CD4-positive, alpha-beta memory T cell (primary cell): Measurements from ENCODE around the gene SLC9C2. TPM values are rescaled to one million over a fixed set of nuclear protein-coding genes. Genes with fewer than 3 reads are reported as not detected.
"Not testable (repeated sequence)": the region's sequence is repeated elsewhere in the genome, so short reads cannot be mapped to it uniquely, and the experiment has no call there.

Source experiments
- CTCF ChIA-PET: fragments of 350-600 bp; sonication (Branson Sonifier 250); formaldehyde crosslinking; loops from one replicate; lab custom pipeline; 2021; ENCODE audit warnings: inconsistent platforms; ENCODE audit not compliant: partially characterized antibody; lab: Charles Lee
- POLR2A ChIA-PET: fragments of 350-600 bp; sonication (Branson Sonifier 250); formaldehyde crosslinking; loops from one replicate; lab custom pipeline; 2021; ENCODE audit not compliant: partially characterized antibody; lab: Charles Lee
- DNase-seq, 5 donors: peaks; one replicate each; pipeline versions ENCODE4 v3.0.0 to v3.0.0-alpha.2; 2020 to 2022; ENCODE audit warnings: mixed read lengths in 1 of 5
- H3K27ac ChIP-seq: one replicate; pipeline ENCODE4 v1.7.0; 2013; ENCODE audit warnings: low read depth, low read length
- H3K27me3 ChIP-seq: 2 replicates; pipeline ENCODE4 v1.7.0; 2013; ENCODE audit warnings: mild to moderate bottlenecking, low read length, moderate library complexity; ENCODE audit not compliant: insufficient read depth
- H3K36me3 ChIP-seq: 2 replicates; pipeline ENCODE4 v1.7.0; 2013; ENCODE audit warnings: mild to moderate bottlenecking, low read length, moderate library complexity; ENCODE audit not compliant: insufficient read depth
- H3K4me1 ChIP-seq: 2 replicates; pipeline ENCODE4 v1.7.0; 2013; ENCODE audit warnings: mild to moderate bottlenecking, low read length, moderate library complexity; ENCODE audit not compliant: insufficient read depth
- H3K4me3 ChIP-seq, 2 donors: one replicate each; pipeline ENCODE4 v1.7.0; 2013; ENCODE audit warnings: low read length in 2 of 2, mild to moderate bottlenecking in 1 of 2
- H3K9me3 ChIP-seq, 2 donors: one replicate each; pipeline ENCODE4 v1.7.0; 2013; ENCODE audit warnings: low read length in 2 of 2, control low read depth in 1 of 2; ENCODE audit not compliant: control insufficient read depth in 1 of 2
- H3K27ac Mint-ChIP-seq, 7 donors: one replicate each; pipeline ENCODE4 v1.8.0; 2020 to 2021; ENCODE audit warnings: mixed read lengths in 7 of 7, mild to moderate bottlenecking in 6 of 7, inconsistent platforms in 3 of 7, moderate library complexity in 3 of 7
- H3K27me3 Mint-ChIP-seq, 2 donors: one replicate each; pipeline ENCODE4 v1.8.0; 2020 to 2021; ENCODE audit warnings: mixed read lengths in 2 of 2
- H3K36me3 Mint-ChIP-seq, 2 donors: one replicate each; pipeline ENCODE4 v1.8.0; 2020 to 2021; ENCODE audit warnings: mixed read lengths in 2 of 2, inconsistent platforms in 1 of 2, mild to moderate bottlenecking in 1 of 2
- H3K4me1 Mint-ChIP-seq, 4 donors: one replicate each; pipeline ENCODE4 v1.8.0; 2020 to 2021; ENCODE audit warnings: mixed read lengths in 4 of 4, mild to moderate bottlenecking in 1 of 4
- H3K4me3 Mint-ChIP-seq, 8 donors: one replicate each; pipeline ENCODE4 v1.8.0; 2020 to 2021; ENCODE audit warnings: mixed read lengths in 8 of 8, mild to moderate bottlenecking in 7 of 8, moderate library complexity in 6 of 8, inconsistent platforms in 3 of 8
- H3K9me3 Mint-ChIP-seq, 8 donors: one replicate each; pipeline ENCODE4 v1.8.0; 2020 to 2021; ENCODE audit warnings: mixed read lengths in 8 of 8, mild to moderate bottlenecking in 5 of 8, inconsistent platforms in 3 of 8, moderate library complexity in 1 of 8
- intact Hi-C: fragments of 100-400 bp; cut with micrococcal nuclease; formaldehyde crosslinking; loops from one replicate; pipeline ENCODE4 v1.15.1; 2023
- polyA plus RNA-seq, 2 donors: library from polyadenylated mRNA; unstranded; fragments of 300-500 nt; fragmentation: Illumina TruSeq; gene quantifications; one replicate each; pipeline ENCODE4 v1.2.3, GENCODE V29; 2021
- total RNA-seq, 2 experiments: library from RNA; stranded (reverse); gene quantifications; one replicate each; pipeline ENCODE4 v1.2.3, GENCODE V29; 2021

SLC9C2 gene
- total and polyA plus RNA-seq, 4 experiments from 2014 or later, result not detected

DNA sequence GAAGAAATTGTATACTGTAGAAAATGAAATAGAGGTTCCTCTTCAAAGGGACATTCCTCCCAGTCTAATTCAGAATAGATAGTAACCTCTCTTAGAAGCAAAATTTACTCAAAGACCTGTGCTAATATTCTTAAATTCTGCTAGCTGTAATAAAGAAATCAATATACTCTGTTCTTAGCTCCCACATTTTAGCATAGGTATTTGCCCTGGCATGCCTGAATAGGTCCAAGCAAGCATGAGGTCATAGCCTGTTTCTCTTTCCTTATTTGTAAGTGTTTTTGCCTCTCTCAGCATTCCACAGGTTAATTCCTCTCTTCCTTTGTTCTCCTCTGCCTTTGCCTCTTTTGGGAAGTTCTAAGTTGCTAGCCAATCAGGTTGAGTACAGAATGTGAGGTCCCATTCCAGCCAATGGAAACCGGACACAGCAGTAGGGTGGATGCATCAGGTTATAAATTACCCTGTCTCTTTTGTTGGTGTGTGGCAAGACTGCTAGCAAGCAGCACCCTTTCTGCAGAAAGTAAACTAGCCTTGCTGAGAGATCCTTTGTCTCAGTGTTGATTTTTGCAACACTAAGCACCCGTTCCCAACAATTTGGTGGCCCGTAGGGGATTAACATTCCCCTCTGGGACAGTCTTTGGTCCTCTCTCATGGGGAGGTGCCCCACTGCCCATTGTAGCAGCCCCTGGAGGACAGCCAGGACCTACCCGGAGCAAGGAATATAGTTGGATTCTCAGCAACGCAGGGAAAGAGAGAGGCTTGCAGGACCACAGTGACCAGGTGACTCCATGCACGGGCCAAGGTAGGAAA is 34.6 kb upstream of the SLC9C2 start:
- H3K4me3 Mint-ChIP-seq, H3K36me3 ChIP-seq, H3K4me1 Mint-ChIP-seq, H3K4me1 ChIP-seq, DNase-seq, POLR2A ChIA-PET, CTCF ChIA-PET, H3K27me3 ChIP-seq, H3K9me3 Mint-ChIP-seq, H3K9me3 ChIP-seq, H3K36me3 Mint-ChIP-seq, H3K27ac ChIP-seq, intact Hi-C loops, H3K4me3 ChIP-seq, H3K27me3 Mint-ChIP-seq: not testable (repeated sequence)
- H3K27ac Mint-ChIP-seq, result peak overlapping the region in 1 of 7 donors; percentile 25

DNA sequence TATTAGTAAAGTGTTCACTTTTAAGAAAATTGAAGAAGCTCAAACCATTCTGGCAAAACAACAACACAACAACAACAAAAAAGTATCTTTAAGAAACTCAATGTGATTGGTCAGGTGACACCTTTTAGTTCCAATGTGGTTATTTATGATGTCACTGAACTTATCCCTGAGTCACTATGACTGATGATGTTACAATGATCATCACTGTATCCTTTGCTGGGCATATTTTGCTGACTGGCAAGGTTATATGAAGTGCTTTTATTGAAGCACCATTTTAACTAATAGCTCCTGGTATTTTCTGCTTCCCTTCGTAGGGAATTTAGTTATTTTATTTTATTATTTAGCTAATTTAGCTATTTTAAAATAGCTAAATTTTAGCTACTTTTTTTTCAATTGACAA is 32.2 kb upstream of the SLC9C2 start, which contains the start of gene TEX50:
TEX50 (plus strand) TSS at position 223 of the 400 bp plus-strand sequence. CDS start 184 bp downstream, outside the sequence.
- Mint-ChIP-seq H3K4me3 (no peak within 1 kb of the TSS), H3K4me1 (no peaks in the 10 kb centered on the region), H3K9me3 (peaks cover 0 to 8% (median 6%) of the 10 kb centered on the region in 8 donors), H3K27me3 (peaks cover 0 to 1% of the 10 kb centered on the region in 2 donors), H3K36me3 (no peaks in the 10 kb centered on the region), H3K27ac (no peak within 1 kb of the TSS)
- Histone ChIP-seq H3K27ac (no peak within 1 kb of the TSS), H3K27me3 (no peaks in the 10 kb centered on the region), H3K9me3 (no peaks in the 10 kb centered on the region), H3K4me3 (no peak within 1 kb of the TSS), H3K4me1 (no peaks in the 10 kb centered on the region), H3K36me3 (no peaks in the 10 kb centered on the region)
- POLR2A ChIA-PET, result no interaction called here
- DNase-seq, result no peak
- CTCF ChIA-PET, result no interaction called here
- intact Hi-C loops, result no loop called here

DNA sequence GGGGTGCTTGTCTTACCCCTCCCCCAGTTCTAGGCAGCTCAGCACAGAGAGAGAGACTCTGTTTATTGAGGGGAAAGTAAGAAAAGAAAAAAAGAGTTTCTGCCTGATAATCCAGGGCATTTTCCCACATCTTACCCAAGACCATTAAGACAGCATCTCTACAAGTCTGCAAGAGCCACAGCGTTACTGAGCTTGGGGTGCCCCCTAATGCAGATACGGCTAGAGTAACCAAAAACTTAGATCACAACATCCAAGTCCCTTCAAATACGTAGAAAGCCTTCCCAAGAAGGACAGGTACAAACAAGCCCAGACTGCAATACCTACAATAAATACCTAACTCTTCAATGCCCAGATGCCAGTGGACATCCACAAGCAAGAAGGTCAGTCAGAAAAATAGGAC is 26.0 kb upstream of the SLC9C2 start:
- intact Hi-C loops, result loop anchor here (2.0 kb wide), 1 partner anchor 198 kb away; no protein-coding TSS in a partner anchor
- no peak for DNase-seq
- H3K4me1 ChIP-seq, result no peaks in the 10 kb centered on the region
- H3K27me3 ChIP-seq, result no peaks in the 10 kb centered on the region
- ChIA-PET POLR2A (no interaction called here), CTCF (no interaction called here)
- H3K4me3 Mint-ChIP-seq, result no peak overlapping the region
- H3K27ac ChIP-seq, result no peak overlapping the region
- H3K36me3 Mint-ChIP-seq, result no peaks in the 10 kb centered on the region
- H3K9me3 ChIP-seq, result no peaks in the 10 kb centered on the region
- no peaks in the 10 kb centered on the region for H3K4me1 Mint-ChIP-seq
- no peak overlapping the region for H3K27ac Mint-ChIP-seq
- H3K4me3 ChIP-seq, result no peak overlapping the region
- H3K9me3 Mint-ChIP-seq, result peaks cover 0 to 3% (median 0%) of the 10 kb centered on the region in 8 donors
- peaks cover 0 to 5% of the 10 kb centered on the region in 2 donors for H3K27me3 Mint-ChIP-seq
- no peaks in the 10 kb centered on the region for H3K36me3 ChIP-seq

DNA sequence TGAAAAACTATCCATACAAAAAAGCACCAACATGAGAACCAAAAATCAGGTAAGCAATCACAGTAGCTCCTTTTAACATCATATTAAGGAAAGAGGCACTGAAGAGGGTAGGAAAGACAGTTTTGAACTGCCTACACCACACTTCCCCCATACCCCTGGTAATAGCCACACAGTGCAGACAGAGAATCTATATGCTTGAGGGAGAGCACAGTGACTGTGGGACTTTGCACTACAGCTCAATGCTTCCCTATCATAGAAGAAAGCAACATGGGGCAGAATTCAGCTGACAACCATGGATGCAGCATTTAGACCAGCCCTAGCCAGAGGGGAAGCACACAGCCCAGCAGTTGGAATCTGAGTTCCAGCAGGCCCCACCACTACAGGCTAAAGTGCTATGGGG is 24.4 kb upstream of the SLC9C2 start:
- H3K4me1 Mint-ChIP-seq, result no peaks in the 10 kb centered on the region
- no peak overlapping the region for H3K27ac Mint-ChIP-seq
- no peak overlapping the region for H3K4me3 Mint-ChIP-seq
- DNase-seq, result no peak
- no peak overlapping the region for H3K4me3 ChIP-seq
- no peaks in the 10 kb centered on the region for H3K27me3 ChIP-seq
- POLR2A ChIA-PET, result no interaction called here
- CTCF ChIA-PET, result no interaction called here
- H3K36me3 ChIP-seq, result no peaks in the 10 kb centered on the region
- peaks cover 0 to 10% (median 6%) of the 10 kb centered on the region in 8 donors for H3K9me3 Mint-ChIP-seq
- no peaks in the 10 kb centered on the region for H3K9me3 ChIP-seq
- no peaks in the 10 kb centered on the region for H3K36me3 Mint-ChIP-seq
- no peaks in the 10 kb centered on the region for H3K4me1 ChIP-seq
- H3K27ac ChIP-seq, result no peak overlapping the region
- intact Hi-C loops, result no loop called here
- H3K27me3 Mint-ChIP-seq, result peaks cover 0 to 5% of the 10 kb centered on the region in 2 donors

DNA sequence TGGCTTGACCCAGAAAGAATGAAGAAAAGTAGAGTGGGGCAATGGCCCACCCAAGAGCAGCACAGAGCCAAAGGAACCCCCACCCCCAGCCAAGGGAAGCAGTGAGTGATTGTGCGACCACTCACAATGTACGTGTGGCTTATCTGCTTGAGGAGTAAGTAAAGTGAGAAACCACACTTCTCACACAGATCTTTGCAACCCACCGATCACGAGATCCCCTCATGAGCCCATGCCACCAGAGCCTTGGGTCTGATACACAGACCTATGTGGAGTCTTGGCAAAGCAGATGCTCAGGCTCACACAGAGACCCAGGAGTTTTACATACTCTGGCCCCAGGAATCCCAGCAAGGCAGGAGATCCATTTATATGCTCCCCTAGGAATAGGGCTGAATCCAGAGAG is 14.0 kb upstream of the SLC9C2 start:
- no peaks in the 10 kb centered on the region for H3K27me3 ChIP-seq
- Mint-ChIP-seq H3K4me3 (no peak overlapping the region), H3K27ac (no peak overlapping the region), H3K36me3 (peaks cover 13 to 23% of the 10 kb centered on the region in 2 donors), H3K4me1 (no peaks in the 10 kb centered on the region), H3K9me3 (peaks cover 6 to 48% (median 37%) of the 10 kb centered on the region in 8 donors), H3K27me3 (peaks cover 13 to 26% of the 10 kb centered on the region in 2 donors)
- H3K9me3 ChIP-seq, result peaks cover 0 to 8% of the 10 kb centered on the region in 2 donors
- H3K4me1 ChIP-seq, result no peaks in the 10 kb centered on the region
- DNase-seq, result no peak
- H3K4me3 ChIP-seq, result no peak overlapping the region
- intact Hi-C loops, result no loop called here
- ChIA-PET POLR2A (no interaction called here), CTCF (no interaction called here)
- no peak overlapping the region for H3K27ac ChIP-seq
- H3K36me3 ChIP-seq, result no peaks in the 10 kb centered on the region

DNA sequence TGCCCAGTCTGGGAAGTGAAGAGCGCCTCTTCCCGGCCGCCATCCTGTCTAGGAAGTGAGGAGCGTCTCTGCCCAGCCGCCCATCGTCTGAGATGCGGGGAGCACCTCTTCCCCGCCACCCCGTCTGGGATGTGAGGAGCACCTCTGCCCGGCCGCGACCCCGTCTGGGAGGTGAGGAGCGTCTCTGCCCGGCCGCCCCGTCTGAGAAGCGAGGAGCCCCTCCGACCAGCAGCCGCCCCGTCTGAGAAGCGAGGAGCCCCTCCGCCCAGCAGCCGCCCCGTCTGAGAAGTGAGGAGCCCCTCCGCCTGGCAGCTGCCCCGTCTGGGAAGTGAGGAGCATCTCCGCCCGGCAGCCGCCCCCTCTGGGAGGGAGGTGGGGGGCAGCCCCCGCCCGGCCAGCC is 10.2 kb upstream of the SLC9C2 start:
- H3K27me3 ChIP-seq, H3K4me1 ChIP-seq, H3K4me1 Mint-ChIP-seq, H3K27ac ChIP-seq, POLR2A ChIA-PET, H3K27me3 Mint-ChIP-seq, intact Hi-C loops, DNase-seq, H3K4me3 Mint-ChIP-seq, H3K9me3 ChIP-seq, H3K36me3 Mint-ChIP-seq, CTCF ChIA-PET, H3K4me3 ChIP-seq, H3K27ac Mint-ChIP-seq, H3K36me3 ChIP-seq: not testable (repeated sequence)
- H3K9me3 Mint-ChIP-seq, result peaks cover 0 to 18% (median 12%) of the 10 kb centered on the region in 8 donors

DNA sequence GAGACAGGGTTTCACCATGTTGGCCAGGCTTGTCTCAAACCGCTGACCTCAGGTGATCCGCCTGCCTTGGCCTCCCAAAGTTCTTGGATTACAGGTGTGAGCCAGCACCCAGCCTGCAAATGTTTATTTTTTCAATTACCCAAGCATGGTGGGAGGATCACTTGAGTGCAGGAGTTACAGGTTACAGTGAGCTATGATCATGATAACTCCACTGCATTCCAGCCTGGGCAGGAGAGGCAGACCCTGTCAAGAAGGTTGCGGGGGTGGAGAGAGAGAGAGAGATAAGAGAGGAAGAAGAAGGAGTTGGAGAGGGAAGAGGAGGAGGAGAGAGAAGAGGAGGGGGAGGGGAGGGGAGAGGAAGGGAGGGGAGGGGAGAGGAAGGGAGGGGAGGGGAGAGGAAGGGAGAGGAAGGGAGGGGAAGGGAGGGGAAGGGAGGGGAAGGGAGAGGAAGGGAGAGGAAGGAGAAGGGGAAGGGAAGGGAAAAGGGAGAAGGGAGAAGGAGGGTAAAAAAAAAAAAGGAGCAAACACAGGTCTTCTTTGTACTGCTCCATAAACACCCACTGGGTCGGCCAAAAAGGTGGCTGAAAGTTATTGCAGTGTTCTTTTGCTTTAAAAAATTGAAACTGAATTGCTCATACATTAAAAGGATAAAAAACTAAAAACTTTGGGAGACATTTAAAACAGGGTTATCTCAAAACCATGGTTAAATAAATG is 5.8 kb upstream of the SLC9C2 start:
- POLR2A ChIA-PET, result no interaction called here
- H3K27ac Mint-ChIP-seq, result no peak overlapping the region
- intact Hi-C loops, result no loop called here

More for the DNA sequence above, 5.8 kb upstream of the SLC9C2 start:
- peaks cover 3 to 13% of the 10 kb centered on the region in 2 donors for H3K27me3 Mint-ChIP-seq
- H3K4me1 Mint-ChIP-seq, result no peaks in the 10 kb centered on the region
- peaks cover 0 to 5% (median 0%) of the 10 kb centered on the region in 8 donors for H3K9me3 Mint-ChIP-seq
- no peak overlapping the region for H3K4me3 Mint-ChIP-seq
- DNase-seq, result no peak
- Histone ChIP-seq H3K9me3 (no peaks in the 10 kb centered on the region), H3K27me3 (no peaks in the 10 kb centered on the region), H3K4me3 (no peak overlapping the region), H3K36me3 (no peaks in the 10 kb centered on the region), H3K4me1 (no peaks in the 10 kb centered on the region), H3K27ac (no peak overlapping the region)
- CTCF ChIA-PET, result no interaction called here
- H3K36me3 Mint-ChIP-seq, result peaks cover 0 to 4% of the 10 kb centered on the region in 2 donors
